Measurements from ENCODE around the gene COL6A1.

Gene COL6A1

GRCh38 chr21:45992301-45993209, 11.0 kb downstream of the COL6A1 start:
- no peak for TF ChIP-seq CTCF (IDR thresholded peaks at IDR 0.05; ENCODE audit: low read depth, low read length, missing control alignments)
- H3K4me3 ChIP-seq (ENCODE audit: low read depth, low read length): no peak overlapping the region
- no peak for DNase-seq (ENCODE audit: low read depth)

DNA sequence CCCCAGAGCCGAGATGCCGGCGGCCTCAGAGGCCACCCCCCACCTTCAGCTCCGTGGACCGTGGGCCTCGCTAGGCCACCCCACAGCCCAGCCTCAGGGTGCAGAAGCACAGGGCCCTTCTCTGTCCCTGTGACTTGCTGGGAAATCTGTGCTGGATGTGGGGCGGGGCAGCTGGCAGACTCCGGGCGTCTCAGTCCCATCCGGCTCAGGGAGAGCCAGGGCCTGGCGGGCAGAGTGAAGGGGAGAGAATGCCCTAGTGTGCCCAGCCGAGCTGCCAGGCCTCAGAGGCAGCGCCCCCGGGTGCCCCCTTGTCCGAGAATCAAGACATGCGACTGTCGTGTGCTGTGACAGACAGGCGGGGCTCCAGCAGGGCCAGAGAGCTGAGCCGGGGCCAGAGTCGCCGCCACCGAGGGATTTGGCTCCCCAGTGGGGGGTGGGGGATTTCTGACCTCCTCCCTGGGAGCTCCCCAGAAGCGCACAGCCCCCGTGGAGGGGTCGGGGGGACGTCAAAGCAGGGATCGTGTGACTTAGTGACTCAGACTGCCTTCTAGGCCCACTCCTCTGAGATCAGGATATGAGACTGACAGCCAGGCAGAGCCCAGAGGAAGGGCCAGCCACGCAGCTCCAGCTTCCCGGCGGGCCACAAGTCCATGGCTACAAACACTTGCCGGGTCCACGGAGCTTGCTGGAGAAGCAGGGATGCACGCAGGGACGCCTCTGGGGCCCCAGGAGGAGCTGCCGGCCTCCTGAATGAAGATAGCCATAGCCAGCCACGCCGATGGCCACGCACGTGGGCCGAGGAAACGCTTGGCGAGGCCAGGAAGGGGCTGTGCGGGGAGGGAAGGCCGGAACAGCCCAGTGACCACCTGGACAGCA, 11.9 kb downstream of the COL6A1 start:
- TF ChIP-seq CTCF (IDR thresholded peaks at IDR 0.05; ENCODE audit: low read depth, low read length, missing control alignments): no peak
- no peak for DNase-seq (ENCODE audit: low read depth)
- H3K4me3 ChIP-seq (ENCODE audit: low read depth, low read length): no peak overlapping the region

GRCh38 chr21:45994086-45994661, 12.6 kb downstream of the COL6A1 start:
- DNase-seq (ENCODE audit: low read depth): no peak
- no peak for TF ChIP-seq CTCF (IDR thresholded peaks at IDR 0.05; ENCODE audit: low read depth, low read length, missing control alignments)
- no peak overlapping the region for H3K4me3 ChIP-seq (ENCODE audit: low read depth, low read length)

DNA sequence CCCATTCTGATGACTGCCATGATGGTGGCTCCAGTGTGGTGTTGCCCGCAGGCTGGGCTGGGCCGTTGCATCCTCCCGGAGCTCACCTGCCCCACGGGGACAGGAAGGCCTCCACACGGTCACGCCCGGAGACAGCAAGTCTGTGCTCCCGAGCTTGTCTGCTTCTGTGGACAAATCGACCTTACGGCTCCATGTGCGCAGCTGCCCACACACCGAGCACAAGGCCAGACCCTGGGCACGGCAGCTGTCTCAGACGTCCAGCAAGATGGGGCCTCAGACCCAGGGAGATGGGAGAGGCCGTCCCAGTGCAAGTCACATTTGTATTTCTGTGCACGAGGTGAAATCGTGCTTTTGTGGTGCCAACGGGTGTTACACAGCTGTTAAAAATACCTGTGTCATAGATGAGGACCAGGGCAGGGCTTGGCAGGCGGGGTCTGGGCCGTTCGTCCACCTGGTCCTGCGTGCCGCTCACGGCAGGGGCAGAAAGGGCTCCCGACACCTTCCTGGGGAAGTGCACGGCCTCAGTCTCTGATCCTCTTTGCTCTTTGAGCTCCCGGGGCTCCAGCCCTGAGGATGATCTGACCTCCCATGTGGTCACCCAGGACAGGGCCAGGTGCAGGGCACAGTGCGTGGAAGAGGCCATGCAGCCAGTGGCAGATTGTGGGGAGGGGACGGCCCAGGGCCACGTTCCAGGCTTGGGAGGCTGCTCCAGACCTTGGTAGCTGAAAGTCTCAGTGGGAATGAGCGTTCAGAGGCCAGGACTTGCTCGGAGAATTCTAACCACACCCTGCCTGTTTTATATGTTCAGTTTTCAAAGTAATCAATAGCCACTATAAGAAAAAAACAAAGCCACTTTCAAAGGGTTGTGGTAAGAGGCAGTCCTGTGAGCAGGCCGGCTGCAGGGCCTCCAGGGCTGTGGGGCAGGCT, 13.5 kb downstream of the COL6A1 start:
- no peak for TF ChIP-seq CTCF (IDR thresholded peaks at IDR 0.05; ENCODE audit: low read depth, low read length, missing control alignments)
- no peak overlapping the region for H3K4me3 ChIP-seq (ENCODE audit: low read depth, low read length)
- no peak for DNase-seq (ENCODE audit: low read depth)

DNA sequence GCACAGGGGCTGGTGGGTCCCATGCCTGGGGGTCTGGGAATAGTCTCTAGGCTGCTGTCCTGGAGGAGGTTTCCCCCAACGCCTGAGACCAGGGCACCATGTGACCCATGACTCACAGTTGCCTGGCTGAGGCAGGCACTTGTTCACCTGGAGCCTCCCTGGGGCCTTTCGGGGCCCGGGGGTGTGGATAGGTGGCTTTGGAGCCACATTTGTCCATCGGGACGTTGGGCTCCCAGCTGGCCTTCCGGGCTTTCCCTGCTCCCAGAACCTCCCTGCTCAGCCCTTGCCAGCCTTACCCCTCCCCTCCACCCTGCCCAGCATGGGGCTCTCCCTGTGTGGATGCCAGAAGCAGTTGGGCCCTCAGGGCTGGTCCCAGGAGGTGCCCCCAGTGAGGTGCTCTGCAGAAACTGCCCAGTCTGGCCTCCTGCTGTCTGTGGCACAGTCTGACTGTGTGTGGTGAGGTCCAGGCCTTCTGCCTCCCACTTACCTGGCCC, 14.2 kb downstream of the COL6A1 start:
- no peak for TF ChIP-seq CTCF (IDR thresholded peaks at IDR 0.05; ENCODE audit: low read depth, low read length, missing control alignments)
- DNase-seq (ENCODE audit: low read depth): no peak
- no peak overlapping the region for H3K4me3 ChIP-seq (ENCODE audit: low read depth, low read length)
